OCI-LY7 (cell line): ENCODE measurements around the gene PRKD1. TPM values are rescaled to one million over a fixed set of nuclear protein-coding genes. Genes with fewer than 3 reads are reported as not detected.

ENCODE experiments used
- BruUV-seq: library from RNA; stranded (reverse); fragments of 400-500 nt; replicated peaks from 2 replicates; lab custom pipeline; 2021; lab: Mats Ljungman, UMichigan
- CTCF ChIA-PET: fragments of 300-600 bp; sonication (Branson Sonifier 250); formaldehyde crosslinking; loops from one replicate; lab custom pipeline; 2022; ENCODE audit warnings: antibody characterized with exemption; ENCODE audit not compliant: unreplicated experiment; lab: Charles Lee
- POLR2A ChIA-PET: fragments of 300-600 bp; sonication (Branson Sonifier 250); formaldehyde crosslinking; loops from one replicate; lab custom pipeline; 2022; ENCODE audit warnings: antibody characterized with exemption; lab: Charles Lee
- DNase-seq: peaks from one replicate; pipeline ENCODE4 v3.0.0-alpha.2; 2015; ENCODE audit warnings: low spot score
- H2AFZ ChIP-seq: fragments of 200-600 bp; sonication (generic), shearing (Covaris generic); 2 replicates; pipeline ENCODE4 v1.6.1; 2014; ENCODE audit warnings: mild to moderate bottlenecking, antibody characterized with exemption, low read length, moderate library complexity
- H3K27ac ChIP-seq: fragments of 200-600 bp; sonication (generic); 2 replicates; pipeline ENCODE4 v1.5.1; 2014; ENCODE audit warnings: mixed run types, low read depth, mild to moderate bottlenecking, moderate library complexity, low read length, inconsistent platforms; ENCODE audit not compliant: poor library complexity, severe bottlenecking
- H3K36me3 ChIP-seq: fragments of 200-600 bp; sonication (generic); 2 replicates; pipeline ENCODE4 v1.6.1; 2014; ENCODE audit warnings: mild to moderate bottlenecking, antibody characterized with exemption, low read length, moderate library complexity, mixed read lengths; ENCODE audit not compliant: insufficient read depth
- H3K4me1 ChIP-seq: fragments of 200-600 bp; sonication (generic); 2 replicates; pipeline ENCODE4 v1.5.1; 2014; ENCODE audit warnings: mild to moderate bottlenecking, low read length; ENCODE audit not compliant: insufficient read depth, poor library complexity, severe bottlenecking
- H3K4me2 ChIP-seq: fragments of 200-600 bp; sonication (generic); 2 replicates; pipeline ENCODE4 v1.6.1; 2014; ENCODE audit warnings: mild to moderate bottlenecking, low read length
- H3K4me3 ChIP-seq: fragments of 200-600 bp; sonication (generic); 2 replicates; pipeline ENCODE4 v1.5.1; 2014; ENCODE audit warnings: mild to moderate bottlenecking, low read depth, low read length; ENCODE audit not compliant: poor library complexity, severe bottlenecking
- H3K79me2 ChIP-seq: fragments of 200-600 bp; sonication (generic); 2 replicates; pipeline ENCODE4 v1.6.1; 2016; ENCODE audit warnings: low read depth, mild to moderate bottlenecking, low read length, moderate library complexity, mixed read lengths; ENCODE audit not compliant: insufficient read depth
- H3K9me2 ChIP-seq: fragments of 200-600 bp; sonication (generic); 2 replicates; pipeline ENCODE4 v1.6.1; 2016; ENCODE audit warnings: mild to moderate bottlenecking, low read length, mixed read lengths; ENCODE audit not compliant: insufficient read depth
- H3K9me3 ChIP-seq: fragments of 200-600 bp; sonication (generic); 2 replicates; pipeline ENCODE4 v1.6.1; 2014; ENCODE audit warnings: mild to moderate bottlenecking, mixed run types, low read length, mixed read lengths
- H4K20me1 ChIP-seq: fragments of 200-600 bp; sonication (generic); 2 replicates; pipeline ENCODE4 v1.6.1; 2014; ENCODE audit warnings: mild to moderate bottlenecking, antibody characterized with exemption, low read length, moderate library complexity, mixed read lengths; ENCODE audit not compliant: insufficient read depth
- CTCF ChIP-seq: fragments of 200-600 bp; sonication (generic); conservative IDR thresholded peaks from 2 replicates; pipeline ENCODE4 v1.5.1; 2014; ENCODE audit warnings: mild to moderate bottlenecking, antibody characterized with exemption, low read length, moderate library complexity, mixed read lengths
- EZH2phosphoT487 ChIP-seq: fragments of 200-600 bp; sonication (generic); IDR thresholded peaks from 2 replicates; pipeline ENCODE4 v1.6.1; 2018; ENCODE audit warnings: low read depth, borderline replicate concordance, mild to moderate bottlenecking, mixed run types, antibody characterized with exemption, low read length, moderate library complexity, mixed read lengths
- intact Hi-C: fragments of 100-400 bp; cut with micrococcal nuclease; formaldehyde crosslinking; loops from one replicate; pipeline ENCODE4 v1.10.0; 2022; ENCODE audit not compliant: unreplicated experiment
- total RNA-seq, 2 experiments: library from RNA; depleted of rRNA in 1 of 2; stranded (reverse); fragments of >200 nt in 1 of 2; shearing (Covaris generic) in 1 of 2; gene quantifications; 2 replicates each; pipeline ENCODE4 v1.2.3, GENCODE V29; 2014 to 2022

PRKD1 gene
- total RNA-seq, 2 experiments from 2014 or later: not detected

GRCh38 chr14:29566194-29566593, 361.5 kb downstream of the PRKD1 start:
- CTCF ChIA-PET: no interaction called here
- TF ChIP-seq EZH2phosphoT487 (no peak), CTCF (no peak)
- Histone ChIP-seq H4K20me1 (no peaks in the 10 kb centered on the region), H3K4me2 (no peak overlapping the region), H3K4me3 (no peak overlapping the region), H3K36me3 (no peaks in the 10 kb centered on the region), H3K79me2 (no peaks in the 10 kb centered on the region), H2AFZ (no peak overlapping the region), H3K9me3 (no peaks in the 10 kb centered on the region), H3K9me2 (no peaks in the 10 kb centered on the region), H3K27ac (no peak overlapping the region), H3K4me1 (no peaks in the 10 kb centered on the region)
- BruUV-seq: no TSS peak
- intact Hi-C loops: no loop called here
- DNase-seq: no peak
- POLR2A ChIA-PET: no interaction called here

- no peak for DNase-seq
- Histone ChIP-seq H2AFZ (no peak overlapping the region), H3K36me3 (no peaks in the 10 kb centered on the region), H3K4me2 (no peak overlapping the region), H3K4me1 (no peaks in the 10 kb centered on the region), H3K4me3 (no peak overlapping the region), H3K9me3 (no peaks in the 10 kb centered on the region), H4K20me1 (no peaks in the 10 kb centered on the region), H3K9me2 (no peaks in the 10 kb centered on the region), H3K79me2 (no peaks in the 10 kb centered on the region), H3K27ac (no peak overlapping the region)
- TF ChIP-seq EZH2phosphoT487 (no peak), CTCF (no peak)
- ChIA-PET POLR2A (no interaction called here), CTCF (no interaction called here)
- intact Hi-C loops: no loop called here
- no TSS peak for BruUV-seq
Observed at GRCh38 chr14:29558516-29558915, 369.1 kb downstream of the PRKD1 start.

GRCh38 chr14:29554335-29554734, 373.3 kb downstream of the PRKD1 start:
- CTCF ChIA-PET: no interaction called here
- Histone ChIP-seq H4K20me1 (no peaks in the 10 kb centered on the region), H3K36me3 (no peaks in the 10 kb centered on the region), H3K4me3 (no peak overlapping the region), H3K9me2 (no peaks in the 10 kb centered on the region), H3K9me3 (no peaks in the 10 kb centered on the region), H3K4me1 (no peaks in the 10 kb centered on the region), H3K4me2 (no peak overlapping the region), H3K79me2 (no peaks in the 10 kb centered on the region), H2AFZ (no peak overlapping the region), H3K27ac (no peak overlapping the region)
- POLR2A ChIA-PET: no interaction called here
- DNase-seq: no peak
- TF ChIP-seq EZH2phosphoT487 (no peak), CTCF (no peak)
- intact Hi-C loops: no loop called here
- BruUV-seq: no TSS peak
